ENCODE data around the gene OR4D10.

OR4D10 gene

GRCh38 chr11:59473015-59473414 is at the start of gene OR4D10:
Gene OR4D10, plus strand, starts transcription at chr11:59473315. Its CDS starts 4,115 bp downstream, at chr11:59477430.
- TF ChIP-seq GATA3 (IDR thresholded peaks at IDR 0.05; ENCODE audit: low read depth, low read length) (no peak), GATA2 (IDR thresholded peaks at IDR 0.05; ENCODE audit: low read depth, low read length) (no peak)

- TF ChIP-seq GATA3 (IDR thresholded peaks at IDR 0.05; ENCODE audit: low read depth, low read length) = no peak
- no peak for TF ChIP-seq GATA2 (IDR thresholded peaks at IDR 0.05; ENCODE audit: low read depth, low read length)
Observed at GRCh38 chr11:59423835-59424234, 49.3 kb upstream of the OR4D10 start.

GRCh38 chr11:59425131-59425530 is 48.0 kb upstream of the OR4D10 start:
- no peak for TF ChIP-seq GATA2 (IDR thresholded peaks at IDR 0.05; ENCODE audit: low read depth, low read length)
- TF ChIP-seq GATA3 (IDR thresholded peaks at IDR 0.05; ENCODE audit: low read depth, low read length) = no peak

- TF ChIP-seq GATA3 (IDR thresholded peaks at IDR 0.05; ENCODE audit: low read depth, low read length) = no peak
- no peak for TF ChIP-seq GATA2 (IDR thresholded peaks at IDR 0.05; ENCODE audit: low read depth, low read length)
Observed at GRCh38 chr11:59426361-59427067, 46.6 kb upstream of the OR4D10 start, which contains the start of gene OR5A2. Gene OR5A2, minus strand, starts transcription at chr11:59426413. Its CDS starts 3,460 bp downstream, at chr11:59422953.

GRCh38 chr11:59427068-59427382 is 46.1 kb upstream of the OR4D10 start:
- TF ChIP-seq GATA3 (IDR thresholded peaks at IDR 0.05; ENCODE audit: low read depth, low read length) (no peak), GATA2 (IDR thresholded peaks at IDR 0.05; ENCODE audit: low read depth, low read length) (no peak)

GRCh38 chr11:59429924-59430516 is 43.1 kb upstream of the OR4D10 start:
- no peak for TF ChIP-seq GATA2 (IDR thresholded peaks at IDR 0.05; ENCODE audit: low read depth, low read length)
- no peak for TF ChIP-seq GATA3 (IDR thresholded peaks at IDR 0.05; ENCODE audit: low read depth, low read length)

- no peak for TF ChIP-seq GATA2 (IDR thresholded peaks at IDR 0.05; ENCODE audit: low read depth, low read length)
- TF ChIP-seq GATA3 (IDR thresholded peaks at IDR 0.05; ENCODE audit: low read depth, low read length) = no peak
Observed at GRCh38 chr11:59436169-59436568, 36.9 kb upstream of the OR4D10 start, which contains the start of gene OR5A1. Gene OR5A1, plus strand, starts transcription at chr11:59436469. Its CDS starts 6,700 bp downstream, at chr11:59443169.

GRCh38 chr11:59437770-59438169 is 35.3 kb upstream of the OR4D10 start:
- TF ChIP-seq GATA2 (IDR thresholded peaks at IDR 0.05; ENCODE audit: low read depth, low read length) (no peak), GATA3 (IDR thresholded peaks at IDR 0.05; ENCODE audit: low read depth, low read length) (no peak)

GRCh38 chr11:59448484-59448883 is 24.6 kb upstream of the OR4D10 start:
- TF ChIP-seq GATA2 (IDR thresholded peaks at IDR 0.05; ENCODE audit: low read depth, low read length) (no peak), GATA3 (IDR thresholded peaks at IDR 0.05; ENCODE audit: low read depth, low read length) (no peak)

GRCh38 chr11:59456661-59457060 is 16.5 kb upstream of the OR4D10 start, which contains the start of gene OR4D6:
Gene OR4D6, plus strand, starts transcription at chr11:59456961. Its CDS starts 0 bp downstream, at chr11:59456961.
- TF ChIP-seq GATA3 (IDR thresholded peaks at IDR 0.05; ENCODE audit: low read depth, low read length) (no peak), GATA2 (IDR thresholded peaks at IDR 0.05; ENCODE audit: low read depth, low read length) (no peak)

- TF ChIP-seq GATA2 (IDR thresholded peaks at IDR 0.05; ENCODE audit: low read depth, low read length) (no peak), GATA3 (IDR thresholded peaks at IDR 0.05; ENCODE audit: low read depth, low read length) (no peak)
Observed at GRCh38 chr11:59459916-59460315, 13.2 kb upstream of the OR4D10 start.

GRCh38 chr11:59463190-59463641 is 9.9 kb upstream of the OR4D10 start:
- TF ChIP-seq GATA2 (IDR thresholded peaks at IDR 0.05; ENCODE audit: low read depth, low read length) (no peak), GATA3 (IDR thresholded peaks at IDR 0.05; ENCODE audit: low read depth, low read length) (no peak)

- TF ChIP-seq GATA3 (IDR thresholded peaks at IDR 0.05; ENCODE audit: low read depth, low read length) = no peak
- TF ChIP-seq GATA2 (IDR thresholded peaks at IDR 0.05; ENCODE audit: low read depth, low read length) = no peak
Observed at GRCh38 chr11:59475176-59475575, 2.1 kb downstream of the OR4D10 start.

- no peak for TF ChIP-seq GATA3 (IDR thresholded peaks at IDR 0.05; ENCODE audit: low read depth, low read length)
- TF ChIP-seq GATA2 (IDR thresholded peaks at IDR 0.05; ENCODE audit: low read depth, low read length) = no peak
Observed at GRCh38 chr11:59479906-59480305, 6.8 kb downstream of the OR4D10 start.

GRCh38 chr11:59480359-59480758 is 7.2 kb downstream of the OR4D10 start:
- no peak for TF ChIP-seq GATA2 (IDR thresholded peaks at IDR 0.05; ENCODE audit: low read depth, low read length)
- TF ChIP-seq GATA3 (IDR thresholded peaks at IDR 0.05; ENCODE audit: low read depth, low read length) = no peak
